Measurements from ENCODE around the gene RNFT2.

Gene RNFT2

GRCh38 chr12:116838365-116838764 lies 100.2 kb downstream of the RNFT2 start:
- DNase-seq = no peak

DNA sequence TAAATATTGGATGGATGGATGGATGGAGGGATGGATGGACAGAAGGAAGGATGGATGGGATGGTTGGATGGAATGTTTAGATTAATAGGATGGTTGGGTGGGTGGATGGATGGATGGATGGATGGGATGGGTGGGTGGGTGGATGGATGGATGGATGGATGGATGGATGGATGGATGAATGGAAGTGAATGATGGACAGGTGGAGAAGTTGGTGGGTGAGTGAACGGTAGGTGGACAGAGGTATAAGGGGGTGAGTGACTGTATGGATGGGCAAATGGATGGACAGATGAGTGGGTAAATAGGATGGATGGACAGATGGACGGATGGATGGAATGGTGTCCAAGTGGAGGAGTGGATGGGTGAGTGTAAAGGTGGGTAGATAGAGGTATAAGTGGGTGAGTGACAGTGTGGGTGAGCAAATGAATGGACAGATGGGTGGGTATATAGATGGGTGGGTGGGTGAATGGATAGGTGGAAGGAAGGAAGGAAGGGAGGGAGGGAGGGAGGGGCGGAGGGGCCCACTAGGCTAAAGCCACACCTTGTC lies 101.2 kb downstream of the RNFT2 start:
- DNase-seq = no peak

- DNase-seq = no peak
Observed at GRCh38 chr12:116843085-116843484, 105.0 kb downstream of the RNFT2 start.

DNA sequence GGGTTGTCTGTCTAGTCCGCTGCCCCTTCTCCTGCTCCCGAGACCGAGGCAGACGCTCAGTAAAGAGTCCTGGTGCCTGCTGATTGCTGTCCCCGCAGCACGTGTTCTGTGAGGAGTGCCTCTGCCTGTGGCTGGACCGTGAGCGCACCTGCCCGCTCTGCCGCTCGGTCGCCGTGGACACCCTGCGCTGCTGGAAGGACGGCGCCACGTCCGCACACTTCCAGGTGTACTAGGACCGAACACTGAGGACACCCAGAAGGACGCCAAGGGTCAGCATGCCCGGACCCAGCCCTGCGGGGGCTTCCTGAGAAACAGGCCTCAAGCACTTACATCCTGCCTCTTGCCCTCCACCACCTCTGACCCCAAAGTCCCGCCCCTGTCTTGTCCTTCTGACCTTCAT lies 111.1 kb downstream of the RNFT2 start:
- DNase-seq = no peak

DNA sequence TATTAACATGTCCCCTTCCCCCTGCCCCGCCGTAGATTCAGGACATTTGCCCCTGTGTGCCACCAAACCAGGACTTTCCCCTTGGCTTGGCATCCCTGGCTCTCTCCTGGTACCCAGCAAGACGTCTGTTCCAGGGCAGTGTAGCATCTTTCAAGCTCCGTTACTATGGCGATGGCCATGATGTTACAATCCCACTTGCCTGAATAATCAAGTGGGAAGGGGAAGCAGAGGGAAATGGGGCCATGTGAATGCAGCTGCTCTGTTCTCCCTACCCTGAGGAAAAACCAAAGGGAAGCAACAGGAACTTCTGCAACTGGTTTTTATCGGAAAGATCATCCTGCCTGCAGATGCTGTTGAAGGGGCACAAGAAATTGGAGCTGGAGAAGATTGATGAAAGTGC lies 114.2 kb downstream of the RNFT2 start:
- no peak for DNase-seq

DNA sequence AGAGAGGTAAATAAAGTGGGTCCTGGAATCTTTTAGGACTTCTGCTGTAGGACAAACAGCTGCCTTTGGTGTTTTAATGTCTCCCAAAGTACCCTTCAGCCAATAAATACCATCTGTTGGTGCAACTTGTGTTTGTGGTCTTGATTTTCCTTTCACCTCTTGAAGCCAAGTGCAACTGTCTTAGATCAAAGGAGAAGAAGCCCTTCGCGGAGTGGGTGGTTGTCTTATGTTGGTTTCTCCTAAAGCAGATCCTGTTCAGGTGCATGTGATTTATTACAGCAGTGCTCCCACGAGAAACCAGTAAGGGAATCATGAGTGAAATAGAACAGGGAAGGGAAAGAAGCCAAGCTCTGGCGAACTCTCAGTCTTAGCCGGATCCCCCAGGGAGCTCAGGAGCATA lies 115.4 kb downstream of the RNFT2 start:
- no peak for DNase-seq

DNA sequence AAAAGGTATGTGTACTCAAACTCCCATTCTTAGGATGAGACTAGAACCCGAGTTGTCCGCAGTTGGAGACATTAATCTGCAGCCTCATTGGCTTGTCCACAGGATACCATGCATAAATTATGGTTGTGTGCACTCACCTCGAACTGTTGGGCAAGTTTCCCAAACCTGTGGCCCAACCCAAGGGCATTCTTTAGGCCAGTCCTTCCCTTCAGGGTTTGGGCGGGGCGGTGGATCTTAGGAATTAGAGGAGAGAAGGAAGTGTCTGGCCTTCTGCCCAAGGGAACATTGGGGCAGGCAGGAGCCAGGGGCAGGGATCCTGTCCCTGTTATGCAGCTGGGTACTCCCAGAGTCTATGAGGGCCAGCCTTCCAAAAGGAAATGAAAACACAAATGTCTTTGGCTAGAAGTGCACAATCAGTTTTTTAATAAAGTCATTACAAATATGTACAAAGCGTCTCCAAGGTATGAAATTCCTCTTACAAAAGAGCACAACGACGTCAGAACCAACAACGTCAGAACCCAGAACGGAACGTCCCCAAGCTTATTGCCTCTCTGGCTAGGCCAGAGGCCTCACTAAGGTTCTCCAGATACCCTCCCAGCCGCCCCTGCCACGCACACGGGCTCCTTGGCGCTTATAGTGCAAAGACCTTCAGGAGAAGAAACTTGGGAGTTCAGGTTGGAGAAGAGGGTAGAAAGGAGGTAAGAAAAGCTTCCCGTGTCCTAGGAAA lies 117.8 kb downstream of the RNFT2 start:
- DNase-seq = no peak

GRCh38 chr12:116856729-116857128 lies 118.6 kb downstream of the RNFT2 start:
- DNase-seq = no peak

DNA sequence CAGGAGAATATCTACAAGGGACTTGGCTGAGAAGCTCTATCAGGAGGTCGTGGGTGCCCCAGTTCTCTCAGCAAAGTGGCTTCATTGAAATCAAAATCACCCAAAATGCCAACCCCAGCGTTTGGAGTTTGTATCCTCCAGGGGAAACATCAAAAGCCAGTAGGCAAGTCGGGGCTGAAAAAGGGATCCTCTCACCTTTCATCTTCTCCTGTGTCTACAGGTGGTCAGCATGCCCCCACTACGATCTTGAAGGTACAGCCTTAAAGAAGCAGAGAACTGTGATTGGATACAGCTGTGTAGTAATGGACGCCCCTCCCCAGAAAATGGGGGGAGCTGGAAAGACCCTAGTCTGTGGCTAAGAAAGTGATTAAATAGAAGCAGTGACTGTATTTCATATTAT lies 121.0 kb downstream of the RNFT2 start:
- DNase-seq = no peak

- DNase-seq = no peak
Observed at GRCh38 chr12:116860263-116860662, 122.1 kb downstream of the RNFT2 start.

- DNase-seq = no peak
Observed at GRCh38 chr12:116861320-116861719, 123.2 kb downstream of the RNFT2 start.

GRCh38 chr12:116862167-116862566 lies 124.1 kb downstream of the RNFT2 start:
- no peak for DNase-seq

DNA sequence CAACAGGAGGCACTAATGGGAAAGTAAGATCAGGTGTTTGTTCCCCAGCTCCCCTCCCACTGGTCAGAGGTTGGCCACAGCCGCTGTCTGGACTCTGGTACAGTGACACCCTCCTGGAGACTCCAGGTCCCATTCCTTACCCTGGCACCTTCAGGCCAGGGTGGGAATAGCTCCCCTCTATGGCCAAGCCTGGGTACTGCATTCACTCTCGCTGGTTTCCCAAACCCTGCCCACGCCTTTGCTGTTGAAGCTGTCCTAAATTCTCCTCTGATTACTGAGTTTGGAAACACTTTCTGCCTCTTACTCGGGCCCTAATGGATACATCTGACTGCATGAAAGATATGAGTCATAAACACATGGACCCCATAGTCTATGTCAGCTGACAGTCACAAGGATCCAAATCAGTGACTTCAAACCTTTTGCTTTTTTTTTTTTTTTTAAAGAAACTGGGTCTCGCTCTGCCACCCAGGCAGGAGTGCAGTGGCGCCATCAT lies 125.2 kb downstream of the RNFT2 start:
- DNase-seq = no peak

GRCh38 chr12:116864371-116865160 lies 126.5 kb downstream of the RNFT2 start:
- no peak for DNase-seq

- no peak for DNase-seq
Observed at GRCh38 chr12:116867523-116867922, 129.4 kb downstream of the RNFT2 start.

- DNase-seq = no peak
Observed at GRCh38 chr12:116870306-116870705, 132.2 kb downstream of the RNFT2 start.

GRCh38 chr12:116874324-116874995 lies 136.3 kb downstream of the RNFT2 start:
- no peak for DNase-seq

DNA sequence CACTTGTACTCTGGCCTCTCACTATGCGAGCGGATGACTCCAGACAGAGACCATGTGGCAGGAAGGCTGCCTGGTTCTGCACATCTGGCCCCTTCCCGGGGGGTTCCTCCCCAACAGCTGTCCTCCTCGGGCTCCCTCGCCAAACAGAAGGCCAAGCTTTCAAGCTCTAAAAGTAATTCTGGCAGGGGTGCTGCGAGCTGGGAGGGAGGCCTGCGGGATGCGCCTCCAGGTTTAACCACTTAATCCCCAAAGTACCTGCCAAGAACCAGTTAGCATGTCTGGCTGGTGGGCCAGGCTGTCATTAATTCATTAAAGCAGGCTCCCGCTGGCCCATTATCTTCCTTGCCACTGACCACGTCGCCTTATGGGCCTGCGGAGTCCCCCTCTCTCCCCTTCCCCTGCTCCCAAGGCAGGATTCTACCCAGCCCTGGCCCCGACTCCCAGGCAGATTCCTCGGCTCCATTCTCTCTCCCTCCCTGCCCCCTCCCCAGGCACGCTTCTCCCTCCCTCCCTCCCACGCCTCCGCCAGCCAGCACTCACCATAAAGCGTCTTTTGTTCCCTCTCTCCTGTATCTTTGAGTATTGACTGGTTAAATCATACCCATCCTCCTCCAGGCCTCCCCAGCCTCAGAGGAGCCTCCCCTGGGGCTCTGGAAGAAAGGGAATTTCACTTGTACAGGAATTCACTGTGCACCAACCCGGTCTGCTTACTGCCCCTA lies 138.2 kb downstream of the RNFT2 start:
- no peak for DNase-seq

DNA sequence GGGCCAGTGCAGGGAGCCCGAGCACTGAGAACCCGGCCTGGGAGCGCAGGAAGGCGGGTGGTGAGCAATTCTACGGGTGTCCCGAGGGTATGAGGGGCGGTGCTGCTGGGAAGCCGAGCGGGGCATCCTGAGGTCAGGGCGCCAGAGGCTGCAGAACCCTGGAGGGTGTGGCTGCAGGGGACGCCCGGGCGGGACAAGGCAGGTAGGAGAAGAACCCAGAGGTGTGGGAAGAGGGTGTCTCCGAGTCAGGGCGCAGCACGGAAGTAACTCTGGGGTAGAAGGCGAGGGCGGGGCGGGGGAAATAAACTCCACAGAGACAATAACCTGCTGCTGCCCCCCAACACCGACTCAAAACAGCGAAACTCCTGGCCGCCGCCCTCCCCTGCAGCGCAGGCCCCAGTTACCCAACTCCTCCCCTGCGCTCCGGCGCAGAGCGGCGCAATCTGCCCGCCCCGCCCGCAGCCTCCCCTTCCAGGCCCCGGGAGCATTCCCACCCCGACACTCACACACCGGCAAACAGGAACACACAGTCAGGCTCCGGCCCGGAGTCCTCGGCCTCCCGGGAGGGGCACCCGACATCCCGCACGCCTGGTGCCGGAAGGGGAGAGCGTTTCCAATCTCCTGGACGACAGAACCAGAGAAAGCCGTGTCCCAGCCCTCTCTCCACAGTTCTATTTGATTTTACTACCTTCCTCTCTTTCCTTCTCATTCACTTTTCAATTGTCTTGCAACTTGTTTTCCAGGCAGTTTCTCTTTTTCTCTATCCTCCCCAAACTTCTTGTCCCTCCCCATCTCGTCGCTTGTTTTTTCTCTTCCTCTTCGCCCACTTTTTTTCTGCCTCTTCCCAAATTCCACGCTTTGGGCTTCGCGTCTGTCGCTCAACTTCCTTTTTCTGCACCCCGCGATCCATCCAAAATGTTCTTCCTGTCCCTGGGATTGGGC lies 140.7 kb downstream of the RNFT2 start:
- no peak for DNase-seq

DNA sequence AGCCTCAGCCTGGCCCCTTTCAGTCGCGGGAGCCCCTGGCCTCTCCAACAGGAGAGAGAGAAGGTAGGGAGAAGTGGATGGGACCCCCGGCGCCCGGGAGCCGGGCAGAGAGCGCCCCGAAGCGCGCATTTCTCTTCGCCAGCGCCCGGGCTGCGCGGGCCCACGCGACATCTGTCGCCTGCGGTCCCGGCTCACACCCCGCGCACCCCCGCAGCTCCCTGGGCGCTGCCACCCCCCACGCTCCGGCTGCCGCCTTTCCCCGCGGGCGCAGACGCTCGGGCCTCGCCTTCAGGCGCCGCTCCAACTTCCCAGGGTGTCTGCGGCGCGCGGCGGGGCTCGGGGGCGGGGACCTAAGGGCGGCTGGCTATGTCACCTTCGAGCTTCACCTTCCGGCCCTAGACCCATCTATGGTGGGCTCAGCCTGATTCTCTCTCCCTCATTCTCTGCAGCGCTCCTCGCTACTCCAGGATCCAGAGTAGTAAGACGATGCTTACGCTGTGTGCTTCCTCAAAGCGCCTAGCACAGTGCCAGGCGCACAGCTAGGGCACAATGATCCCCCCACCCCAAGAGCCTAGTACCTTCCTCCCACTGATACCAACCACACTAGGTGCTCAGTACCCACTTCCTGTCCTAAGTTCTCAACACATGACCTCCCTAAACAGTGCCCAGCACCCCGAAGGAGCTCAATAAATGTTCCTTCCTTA lies 141.5 kb downstream of the RNFT2 start:
- DNase-seq = no peak

Data from CD4-positive, alpha-beta T cell treated with Interleukin-21 for 1 hour (primary cell).